ENCODE results near the gene SLC35E1. TPM values are rescaled to one million over a fixed set of nuclear protein-coding genes. Genes with fewer than 3 reads are reported as not detected.

SLC35E1 gene
- total and polyA plus RNA-seq, 2 donors (not counting 3 experiments of a cell fraction or from before 2014, with no cell fraction given): 36.0 to 37.5 TPM

DNA sequence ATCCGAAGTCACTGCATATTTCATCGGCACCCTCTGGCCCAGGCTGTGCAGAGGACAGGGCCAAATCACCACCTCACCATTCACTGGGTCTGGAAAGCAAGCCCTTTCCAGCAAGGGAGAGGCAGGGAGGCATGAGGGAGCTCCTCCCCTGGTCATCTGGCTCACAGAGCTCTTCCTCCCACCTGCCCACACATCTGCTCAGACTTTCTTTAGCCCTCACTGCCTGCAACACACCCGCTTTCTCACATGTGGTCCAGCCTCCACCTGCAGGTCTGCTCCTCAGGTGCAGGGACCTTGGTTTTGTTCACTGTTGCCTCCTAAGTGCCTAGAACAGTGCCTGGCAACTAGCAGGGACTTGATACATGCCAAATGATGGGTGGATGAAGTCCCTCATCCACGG is 21.0 kb upstream of the SLC35E1 start:
- H3K9ac ChIP-seq (replicated peaks; ENCODE audit: extremely low read depth, insufficient read depth, low read length): no peak overlapping the region
- dilution Hi-C loops (cut with MboI; ENCODE audit: extremely low pct_ligation_motif_present, low sequenced_read_pairs): no loop called here
- H3K27ac ChIP-seq (ENCODE audit: insufficient read depth, low read depth, low read length): no peak overlapping the region
- CTCF ChIA-PET: no interaction called here
- TF ChIP-seq MYC (IDR thresholded peaks at IDR 0.05; ENCODE audit: low read depth, low read length): no peak
- TF ChIP-seq FOS (IDR thresholded peaks at IDR 0.05; ENCODE audit: borderline replicate concordance, insufficient read depth, low read length): no peak
- TF ChIP-seq POLR2AphosphoS5 (IDR thresholded peaks at IDR 0.05; ENCODE audit: insufficient read depth, low read depth, low read length): no peak
- TF ChIP-seq EZH2 (IDR thresholded peaks at IDR 0.05; ENCODE audit: borderline replicate concordance, low read depth, low read length, severe bottlenecking): no peak
- TF ChIP-seq JUN (IDR thresholded peaks at IDR 0.05; ENCODE audit: borderline replicate concordance, insufficient read depth, insufficient read length, low read depth): no peak
- TF ChIP-seq GATA2 (IDR thresholded peaks at IDR 0.05; ENCODE audit: insufficient read depth, insufficient read length, low read depth, low read length): no peak
- TF ChIP-seq, protein P1, sequence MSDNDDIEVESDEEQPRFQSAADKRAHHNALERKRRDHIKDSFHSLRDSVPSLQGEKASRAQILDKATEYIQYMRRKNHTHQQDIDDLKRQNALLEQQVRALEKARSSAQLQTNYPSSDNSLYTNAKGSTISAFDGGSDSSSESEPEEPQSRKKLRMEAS (IDR thresholded peaks at IDR 0.05; ENCODE audit: insufficient read depth, insufficient read length): no peak
- TF ChIP-seq, protein P2, sequence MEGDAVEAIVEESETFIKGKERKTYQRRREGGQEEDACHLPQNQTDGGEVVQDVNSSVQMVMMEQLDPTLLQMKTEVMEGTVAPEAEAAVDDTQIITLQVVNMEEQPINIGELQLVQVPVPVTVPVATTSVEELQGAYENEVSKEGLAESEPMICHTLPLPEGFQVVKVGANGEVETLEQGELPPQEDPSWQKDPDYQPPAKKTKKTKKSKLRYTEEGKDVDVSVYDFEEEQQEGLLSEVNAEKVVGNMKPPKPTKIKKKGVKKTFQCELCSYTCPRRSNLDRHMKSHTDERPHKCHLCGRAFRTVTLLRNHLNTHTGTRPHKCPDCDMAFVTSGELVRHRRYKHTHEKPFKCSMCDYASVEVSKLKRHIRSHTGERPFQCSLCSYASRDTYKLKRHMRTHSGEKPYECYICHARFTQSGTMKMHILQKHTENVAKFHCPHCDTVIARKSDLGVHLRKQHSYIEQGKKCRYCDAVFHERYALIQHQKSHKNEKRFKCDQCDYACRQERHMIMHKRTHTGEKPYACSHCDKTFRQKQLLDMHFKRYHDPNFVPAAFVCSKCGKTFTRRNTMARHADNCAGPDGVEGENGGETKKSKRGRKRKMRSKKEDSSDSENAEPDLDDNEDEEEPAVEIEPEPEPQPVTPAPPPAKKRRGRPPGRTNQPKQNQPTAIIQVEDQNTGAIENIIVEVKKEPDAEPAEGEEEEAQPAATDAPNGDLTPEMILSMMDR (IDR thresholded peaks at IDR 0.05; ENCODE audit: extremely low read depth in 1 of 2, insufficient read depth in 1 of 2, low read depth in 1 of 2, low read length in 2 of 2): no peak
- TF ChIP-seq POLR2A (IDR thresholded peaks at IDR 0.05; ENCODE audit: low read depth, low read length): no peak
- H3K4me1 ChIP-seq (ENCODE audit: control insufficient read depth, extremely low read depth, insufficient read depth, low read length): peaks cover 15% of the 10 kb centered on the region
- H3K9me3 ChIP-seq (replicated peaks; ENCODE audit: control insufficient read depth, insufficient read depth, low read length): no peaks in the 10 kb centered on the region
- H3K36me3 ChIP-seq (ENCODE audit: control insufficient read depth in 2 of 2, extremely low read depth in 1 of 2, insufficient read depth in 2 of 2, low read length in 2 of 2): no peaks in the 10 kb centered on the region
- POLR2A ChIA-PET: no interaction called here
- H3K79me2 ChIP-seq (ENCODE audit: control insufficient read depth, insufficient read depth, low read length): peaks cover 87% of the 10 kb centered on the region
- H3K4me3 ChIP-seq (replicated peaks in 1 of 3; ENCODE audit: insufficient read depth in 1 of 3, low read depth in 1 of 3, low read length in 3 of 3): no peak overlapping the region
- BruUV-seq (replicated peaks): no TSS peak
- H2AFZ ChIP-seq (ENCODE audit: low read depth, low read length): no peak overlapping the region
- intact Hi-C loops (cut with micrococcal nuclease): no loop called here
- no peaks in the 10 kb centered on the region for H4K20me1 ChIP-seq (replicated peaks; ENCODE audit: control insufficient read depth, extremely low read depth, insufficient read depth, low read length)
- FAIRE-seq (no peak), DNase-seq (ENCODE audit: low read depth, low spot score) (no peak)
- H3K9me1 ChIP-seq (replicated peaks; ENCODE audit: control insufficient read depth, extremely low read depth, insufficient read depth, low read length): no peaks in the 10 kb centered on the region
- H3K4me2 ChIP-seq (ENCODE audit: insufficient read depth, low read length): no peak overlapping the region
- H3K27me3 ChIP-seq (ENCODE audit: control insufficient read depth in 2 of 2, insufficient read depth in 2 of 2, low read length in 2 of 2): no peaks in the 10 kb centered on the region

Measured in endothelial cell of umbilical vein (primary cell).